Tibial nerve (tissue), 4 donors: ENCODE data around the gene PLS3. TPM values are rescaled to one million over a fixed set of nuclear protein-coding genes. Genes with fewer than 3 reads are reported as not detected.
"Not testable (repeated sequence)": the region's sequence is repeated elsewhere in the genome, so short reads cannot be mapped to it uniquely, and the experiment has no call there.

Source experiments
- DNase-seq, 2 donors: peaks; one replicate each; pipeline ENCODE4 v3.0.0-alpha.2; 2019; ENCODE audit warnings: low spot score in 2 of 2
- H3K27ac ChIP-seq, 4 donors: fragments of 200-600 bp; sonication (generic) in 3 of 4; one replicate each; pipeline ENCODE4 v1.5.1; 2017 to 2019; ENCODE audit warnings: mild to moderate bottlenecking in 1 of 4
- H3K27me3 ChIP-seq, 2 donors: fragments of 200-600 bp; sonication (generic) in 1 of 2; one replicate each; pipeline versions ENCODE4 v1.5.1 to v1.6.0; 2017 to 2019
- H3K36me3 ChIP-seq, 3 donors: fragments of 200-600 bp; sonication (generic); one replicate each; pipeline ENCODE4 v1.5.1; 2018 to 2019
- H3K4me1 ChIP-seq, 4 donors: fragments of 200-600 bp; sonication (generic) in 3 of 4; one replicate each; pipeline ENCODE4 v1.5.1; 2017 to 2019
- H3K4me3 ChIP-seq, 4 donors: fragments of 200-600 bp; sonication (generic) in 3 of 4; one replicate each; pipeline ENCODE4 v1.5.1; 2017 to 2019; ENCODE audit warnings: mild to moderate bottlenecking in 1 of 4, moderate library complexity in 1 of 4
- H3K9me3 ChIP-seq, 4 donors: fragments of 200-600 bp; sonication (generic) in 3 of 4; one replicate each; pipeline ENCODE4 v1.5.1; 2017 to 2019
- CTCF ChIP-seq, 5 experiments: fragments of 200-600 bp in 3 of 5; fragments of 450-650 bp in 2 of 5; sonication (generic) in 3 of 5; IDR thresholded peaks; one replicate each; pipeline ENCODE4 v1.5.1; 2016 to 2019; ENCODE audit warnings: antibody characterized with exemption in 5 of 5, mild to moderate bottlenecking in 3 of 5, moderate library complexity in 2 of 5
- EP300 ChIP-seq, 2 donors: sonication (generic); formaldehyde crosslinking; IDR thresholded peaks; one replicate each; pipeline ENCODE4 v1.6.1; 2017; ENCODE audit warnings: antibody characterized with exemption in 2 of 2, mild to moderate bottlenecking in 1 of 2
- POLR2A ChIP-seq, 2 donors: fragments of 450-650 bp; IDR thresholded peaks; one replicate each; pipeline ENCODE4 v1.6.1; 2017; ENCODE audit warnings: antibody characterized with exemption in 2 of 2, mild to moderate bottlenecking in 2 of 2, moderate library complexity in 2 of 2
- WGBS, 2 donors: methylation state at CpG; one replicate each; pipeline ENCODE4 v1.1.5; 2018; 5-methylcytosine and 5-hydroxymethylcytosine counted together
- total RNA-seq, 4 donors: library from RNA; depleted of rRNA; stranded (reverse); fragments of >200 nt; gene quantifications; one replicate each; pipeline ENCODE4 v1.1.0, GENCODE V29; 2016

PLS3 gene
- total RNA-seq, 4 donors from 2014 or later = 60.9 to 93.8 (median 82.4) TPM

- TF ChIP-seq CTCF (IDR thresholded peaks at IDR 0.05) (peak; percentile 77 to 98 (median 90)), EP300 (IDR thresholded peaks at IDR 0.05) (no peak)
- DNase-seq = peak; percentile 14 to 64
- Histone ChIP-seq H3K4me1 (peaks cover 0 to 12% (median 0%) of the 10 kb centered on the region in 4 donors), H3K27me3 (peaks cover 0 to 16% of the 10 kb centered on the region in 2 donors), H3K4me3 (no peak overlapping the region), H3K9me3 (no peaks in the 10 kb centered on the region), H3K36me3 (peaks cover 0 to 23% (median 0%) of the 10 kb centered on the region in 3 donors), H3K27ac (peak overlapping the region in 2 of 4 donors; percentile 3 to 60)
- WGBS, 2 donors = 20 to 23% methylated on average over 5 of the region's 5 CpGs
Observed at GRCh38 chrX:115642895-115643530, 82.0 kb downstream of the PLS3 start.

- not testable (repeated sequence) for H3K4me3 ChIP-seq, H3K27ac ChIP-seq, DNase-seq, H3K9me3 ChIP-seq
- H3K36me3 ChIP-seq = peaks cover 0 to 21% (median 0%) of the 10 kb centered on the region in 3 donors
- 79 to 94% methylated on average over 5 of the region's 5 CpGs for WGBS, 2 donors
- peaks cover 0 to 12% (median 0%) of the 10 kb centered on the region in 4 donors for H3K4me1 ChIP-seq
- peaks cover 0 to 14% of the 10 kb centered on the region in 2 donors for H3K27me3 ChIP-seq
Observed at GRCh38 chrX:115644397-115644796, 83.4 kb downstream of the PLS3 start.

DNA sequence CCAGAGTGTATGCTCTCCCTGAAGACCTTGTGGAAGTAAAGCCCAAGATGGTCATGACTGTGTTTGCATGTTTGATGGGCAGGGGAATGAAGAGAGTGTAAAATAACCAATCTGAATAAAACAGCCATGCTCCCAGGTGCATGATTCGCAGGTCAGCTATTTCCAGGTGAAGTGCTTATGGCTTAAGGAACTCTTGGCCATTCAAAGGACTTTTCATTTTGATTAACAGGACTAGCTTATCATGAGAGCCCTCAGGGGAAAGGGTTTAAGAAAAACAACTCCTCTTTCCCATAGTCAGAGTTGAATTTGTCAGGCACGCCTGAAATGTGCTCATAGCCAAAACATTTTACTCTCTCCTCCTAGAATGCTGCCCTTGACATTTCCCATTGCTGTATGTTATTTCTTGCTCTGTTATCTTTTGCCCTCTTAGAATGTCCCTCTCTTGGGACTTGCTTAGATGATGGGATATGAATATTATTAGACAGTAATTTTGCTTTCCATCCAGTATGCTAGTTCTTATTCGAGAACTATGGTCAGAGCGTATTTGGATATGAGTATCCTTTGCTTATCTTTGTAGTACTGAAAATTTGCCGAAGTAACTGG is 88.6 kb downstream of the PLS3 start:
- Histone ChIP-seq H3K27me3 (peaks cover 0 to 18% of the 10 kb centered on the region in 2 donors), H3K9me3 (no peaks in the 10 kb centered on the region), H3K4me3 (no peak overlapping the region), H3K36me3 (peaks cover 0 to 21% (median 0%) of the 10 kb centered on the region in 3 donors), H3K27ac (no peak overlapping the region), H3K4me1 (peaks cover 0 to 4% (median 0%) of the 10 kb centered on the region in 4 donors)
- TF ChIP-seq POLR2A (IDR thresholded peaks at IDR 0.05) = no peak
- TF ChIP-seq EP300 (IDR thresholded peaks at IDR 0.05) = no peak
- no peak for TF ChIP-seq CTCF (IDR thresholded peaks at IDR 0.05)
- WGBS, 2 donors = 47 to 59% methylated on average over 5 of the region's 5 CpGs
- no peak for DNase-seq

GRCh38 chrX:115650449-115650848 is 89.5 kb downstream of the PLS3 start:
- Histone ChIP-seq H3K4me1 (peaks cover 0 to 4% (median 0%) of the 10 kb centered on the region in 4 donors), H3K4me3 (no peak overlapping the region), H3K36me3 (peaks cover 0 to 21% (median 0%) of the 10 kb centered on the region in 3 donors), H3K27me3 (peaks cover 0 to 18% of the 10 kb centered on the region in 2 donors), H3K27ac (no peak overlapping the region), H3K9me3 (no peaks in the 10 kb centered on the region)
- no peak for DNase-seq
- no peak for TF ChIP-seq CTCF (IDR thresholded peaks at IDR 0.05)
- TF ChIP-seq POLR2A (IDR thresholded peaks at IDR 0.05) = no peak
- no peak for TF ChIP-seq EP300 (IDR thresholded peaks at IDR 0.05)

- 0% methylated on average over 2 of the region's 2 CpGs for WGBS, 2 donors
- H3K4me1 ChIP-seq = peaks cover 0 to 4% (median 0%) of the 10 kb centered on the region in 4 donors
- peak in 1 of 2 donors; percentile 27 for DNase-seq
- peaks cover 0 to 18% of the 10 kb centered on the region in 2 donors for H3K27me3 ChIP-seq
- peaks cover 0 to 21% (median 0%) of the 10 kb centered on the region in 3 donors for H3K36me3 ChIP-seq
- H3K9me3 ChIP-seq = no peaks in the 10 kb centered on the region
- no peak overlapping the region for H3K27ac ChIP-seq
- TF ChIP-seq EP300 (IDR thresholded peaks at IDR 0.05) = no peak
- peak; percentile 36 to 65 (median 57) for TF ChIP-seq CTCF (IDR thresholded peaks at IDR 0.05)
- no peak for TF ChIP-seq POLR2A (IDR thresholded peaks at IDR 0.05)
- H3K4me3 ChIP-seq = no peak overlapping the region
Observed at GRCh38 chrX:115650916-115651315, 89.9 kb downstream of the PLS3 start.
